Stomach (tissue), 4 donors: ENCODE results near the gene PPCDC.

ENCODE experiments used
- POLR2A ChIP-seq, 4 donors: fragments of 450-650 bp; IDR thresholded peaks; one replicate each; pipeline ENCODE4 v1.6.1; 2016; ENCODE audit warnings: antibody characterized with exemption in 4 of 4, control low read depth in 2 of 4, mild to moderate bottlenecking in 1 of 4, moderate library complexity in 1 of 4
- TF ChIP-seq, protein P1 (sequence below), 7 experiments: fragments of 450-650 bp in 4 of 7; fragments of 200-600 bp in 3 of 7; sonication (generic) in 3 of 7; IDR thresholded peaks; one replicate each; pipeline ENCODE4 v1.5.1; 2016 to 2019; ENCODE audit warnings: antibody characterized with exemption in 7 of 7, control low read depth in 2 of 7, mild to moderate bottlenecking in 1 of 7

DNA sequence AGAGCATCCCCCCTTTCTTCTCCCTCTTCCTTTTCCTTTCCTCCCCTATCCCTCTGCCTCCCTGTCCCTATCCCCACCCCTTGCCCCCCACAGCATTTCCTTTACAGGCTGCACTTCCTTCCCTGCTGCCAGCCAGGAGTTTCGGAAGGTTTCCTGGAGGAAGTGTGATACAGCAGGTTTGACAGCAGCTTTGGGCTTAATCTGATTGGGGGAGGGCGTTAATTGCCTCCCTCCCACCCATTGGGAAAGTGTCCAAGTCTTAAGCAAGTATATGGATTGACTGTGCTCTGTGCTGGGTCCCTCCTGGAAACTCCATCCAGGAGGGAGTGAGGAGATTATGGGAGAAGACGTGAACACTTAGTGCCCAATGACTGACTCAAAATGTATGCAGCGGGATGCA is 26.2 kb upstream of the PPCDC start:
- TF ChIP-seq POLR2A (IDR thresholded peaks at IDR 0.05) = no peak
- TF ChIP-seq, protein P1, sequence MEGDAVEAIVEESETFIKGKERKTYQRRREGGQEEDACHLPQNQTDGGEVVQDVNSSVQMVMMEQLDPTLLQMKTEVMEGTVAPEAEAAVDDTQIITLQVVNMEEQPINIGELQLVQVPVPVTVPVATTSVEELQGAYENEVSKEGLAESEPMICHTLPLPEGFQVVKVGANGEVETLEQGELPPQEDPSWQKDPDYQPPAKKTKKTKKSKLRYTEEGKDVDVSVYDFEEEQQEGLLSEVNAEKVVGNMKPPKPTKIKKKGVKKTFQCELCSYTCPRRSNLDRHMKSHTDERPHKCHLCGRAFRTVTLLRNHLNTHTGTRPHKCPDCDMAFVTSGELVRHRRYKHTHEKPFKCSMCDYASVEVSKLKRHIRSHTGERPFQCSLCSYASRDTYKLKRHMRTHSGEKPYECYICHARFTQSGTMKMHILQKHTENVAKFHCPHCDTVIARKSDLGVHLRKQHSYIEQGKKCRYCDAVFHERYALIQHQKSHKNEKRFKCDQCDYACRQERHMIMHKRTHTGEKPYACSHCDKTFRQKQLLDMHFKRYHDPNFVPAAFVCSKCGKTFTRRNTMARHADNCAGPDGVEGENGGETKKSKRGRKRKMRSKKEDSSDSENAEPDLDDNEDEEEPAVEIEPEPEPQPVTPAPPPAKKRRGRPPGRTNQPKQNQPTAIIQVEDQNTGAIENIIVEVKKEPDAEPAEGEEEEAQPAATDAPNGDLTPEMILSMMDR (IDR thresholded peaks at IDR 0.05) = no peak
